NCI-H1417 (cell line): ENCODE measurements around the gene CYSTM1.

ENCODE experiments used
- DNase-seq, 3 experiments: peaks; one replicate each; lab custom pipeline; 2025; lab: John Stamatoyannopoulos, UW

The CYSTM1 gene

GRCh38 chr5:140174465-140175366, at the start of gene CYSTM1:
TSS of gene CYSTM1 (plus strand) at chr5:140175188. CDS start at chr5:140194466, 19,278 bp downstream.
- peak; percentile 91 to 95 (median 93) for DNase-seq

- DNase-seq = no peak
Measured at GRCh38 chr5:140125637-140126036, 49.4 kb upstream of the CYSTM1 start, which contains the start of gene IGIP. TSS of gene IGIP (plus strand) at chr5:140125937. CDS start at chr5:140128477, 2,540 bp downstream.

DNA sequence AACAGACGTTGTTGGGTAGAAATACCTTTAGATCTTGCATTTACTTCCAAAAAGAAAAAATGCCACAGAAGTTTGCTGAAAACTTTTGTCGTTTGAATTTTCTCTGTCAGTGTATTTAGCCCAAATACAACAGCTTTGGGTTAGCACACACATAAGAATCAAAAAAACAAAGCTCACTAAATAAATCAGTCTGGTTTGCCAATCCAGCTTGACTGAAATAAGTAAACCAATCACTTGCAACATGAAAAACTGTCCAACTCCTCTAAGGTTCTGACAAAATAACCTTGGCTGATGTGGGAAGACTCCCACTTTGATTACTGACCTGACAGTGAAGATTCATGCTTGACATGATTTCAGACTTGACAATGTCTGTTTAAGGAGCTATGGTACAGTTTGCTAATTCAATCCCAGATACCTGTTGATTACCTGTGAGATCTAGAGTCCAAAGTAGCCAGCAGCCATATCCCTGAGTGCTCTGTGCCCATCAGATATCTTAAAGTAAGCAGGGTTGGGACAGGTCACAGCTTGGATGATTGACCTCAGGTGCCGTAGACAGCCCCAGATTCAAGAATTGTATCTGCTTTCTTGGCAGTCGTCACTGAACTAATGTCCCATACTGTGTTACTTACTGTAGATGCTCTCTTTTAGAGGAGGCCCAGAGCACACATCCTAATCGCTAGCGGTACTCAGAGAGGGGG, 48.5 kb upstream of the CYSTM1 start:
- no peak for DNase-seq

GRCh38 chr5:140128376-140128775, 46.6 kb upstream of the CYSTM1 start:
- no peak for DNase-seq

GRCh38 chr5:140130949-140131733, 43.8 kb upstream of the CYSTM1 start:
- DNase-seq = no peak

GRCh38 chr5:140131967-140132409, 43.0 kb upstream of the CYSTM1 start:
- no peak for DNase-seq

DNA sequence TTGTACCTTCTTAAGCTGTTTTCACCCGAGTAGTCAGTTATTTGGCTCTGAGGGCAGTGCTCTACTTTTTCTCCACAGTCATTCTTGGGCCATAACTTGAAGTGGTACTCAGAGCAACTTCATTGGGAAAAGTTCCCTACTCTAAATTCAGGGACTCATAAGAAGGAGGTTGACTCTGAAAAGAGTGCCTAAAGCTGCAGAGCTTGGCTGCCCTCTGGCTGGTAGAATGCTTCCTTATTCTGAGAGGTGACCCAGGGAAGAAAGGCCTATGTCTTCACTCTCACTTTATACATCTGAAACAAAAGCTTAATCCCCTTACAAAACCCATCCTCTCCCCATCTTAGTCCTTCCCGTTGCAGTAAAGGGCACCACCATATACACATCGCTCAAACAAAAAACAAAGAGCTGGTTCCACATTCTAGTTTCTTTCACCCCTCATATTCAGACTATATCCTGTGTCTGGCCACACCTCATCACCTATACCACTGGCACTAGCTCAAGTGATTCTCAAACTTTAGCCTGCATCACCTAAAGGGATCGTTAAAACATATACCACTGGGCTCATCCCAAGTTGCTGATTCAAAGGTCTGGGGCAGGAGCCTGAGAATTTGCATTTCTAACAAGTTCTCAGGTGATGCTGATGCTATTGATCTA, 41.3 kb upstream of the CYSTM1 start:
- no peak for DNase-seq

GRCh38 chr5:140134277-140134935, 40.6 kb upstream of the CYSTM1 start:
- DNase-seq = no peak

GRCh38 chr5:140135127-140135526, 39.9 kb upstream of the CYSTM1 start:
- DNase-seq = no peak

DNA sequence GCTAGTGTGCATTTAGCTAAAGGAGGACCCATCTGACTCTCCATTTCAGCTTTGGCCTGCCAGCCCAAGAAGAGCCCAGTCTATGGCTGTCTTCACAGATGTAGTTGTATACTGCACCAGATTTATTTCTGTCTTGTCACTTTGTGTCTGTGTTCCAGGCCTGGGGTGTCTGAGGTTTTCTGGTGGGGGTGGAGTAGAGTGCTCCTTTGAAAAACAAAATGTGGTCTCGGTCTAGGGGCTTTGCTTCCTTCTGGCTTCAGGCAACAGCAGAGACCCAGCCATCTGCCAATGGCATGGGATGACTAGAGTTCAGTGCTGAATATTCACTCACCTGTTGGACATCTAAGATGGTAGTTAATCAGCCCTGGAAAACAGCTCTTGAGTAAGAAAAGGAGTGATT, 38.4 kb upstream of the CYSTM1 start:
- no peak for DNase-seq

DNA sequence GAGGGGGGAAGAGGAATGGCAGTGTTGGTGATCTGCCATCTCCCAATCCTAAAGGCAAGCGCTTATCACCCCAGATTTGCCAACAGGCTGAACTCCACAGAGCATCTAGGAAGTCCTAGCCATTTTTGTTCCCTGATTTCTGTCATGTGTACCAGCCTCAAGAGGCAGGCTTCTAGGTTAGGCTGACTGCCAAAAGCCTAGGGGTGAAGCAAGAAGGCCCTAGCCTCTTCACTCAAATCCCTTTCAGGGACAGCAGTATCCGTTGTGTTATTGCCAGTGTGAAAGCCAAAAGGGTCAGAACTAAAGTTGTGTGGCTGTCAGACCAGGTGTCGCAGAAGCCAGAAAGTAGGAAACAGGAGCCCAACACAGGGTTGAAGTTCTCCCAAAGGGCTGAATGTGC, 34.6 kb upstream of the CYSTM1 start:
- no peak for DNase-seq

GRCh38 chr5:140141241-140141640, 33.7 kb upstream of the CYSTM1 start:
- no peak for DNase-seq

- no peak for DNase-seq
Measured at GRCh38 chr5:140142246-140142645, 32.7 kb upstream of the CYSTM1 start.

DNA sequence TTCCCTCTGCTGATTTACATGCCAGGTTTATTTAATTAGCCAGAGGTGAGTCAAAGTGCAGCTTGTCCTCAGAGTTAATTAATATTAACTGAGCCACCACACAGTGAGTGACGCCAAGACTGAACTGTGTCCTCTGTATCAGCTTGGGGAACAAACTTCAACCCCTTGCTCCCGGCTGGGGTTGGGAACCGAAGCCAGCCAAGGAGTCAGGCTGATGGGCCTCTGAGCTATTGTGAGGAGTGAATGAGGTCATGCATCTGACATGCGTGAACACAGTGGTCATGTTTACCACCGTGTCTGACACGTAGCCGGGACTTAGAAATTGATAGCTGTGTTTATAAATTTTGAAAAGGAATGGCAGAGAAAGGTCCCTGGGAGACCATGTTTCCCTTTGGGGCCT, 32.1 kb upstream of the CYSTM1 start:
- no peak for DNase-seq

- DNase-seq = no peak
Measured at GRCh38 chr5:140143521-140144258, 31.3 kb upstream of the CYSTM1 start.

- peak in 1 of 3 experiments; percentile 23 for DNase-seq
Measured at GRCh38 chr5:140145256-140145655, 29.7 kb upstream of the CYSTM1 start.

GRCh38 chr5:140145818-140146522, 29.0 kb upstream of the CYSTM1 start:
- peak in 2 of 3 experiments; percentile 66 to 75 for DNase-seq

- no peak for DNase-seq
Measured at GRCh38 chr5:140146523-140146842, 28.5 kb upstream of the CYSTM1 start.

DNA sequence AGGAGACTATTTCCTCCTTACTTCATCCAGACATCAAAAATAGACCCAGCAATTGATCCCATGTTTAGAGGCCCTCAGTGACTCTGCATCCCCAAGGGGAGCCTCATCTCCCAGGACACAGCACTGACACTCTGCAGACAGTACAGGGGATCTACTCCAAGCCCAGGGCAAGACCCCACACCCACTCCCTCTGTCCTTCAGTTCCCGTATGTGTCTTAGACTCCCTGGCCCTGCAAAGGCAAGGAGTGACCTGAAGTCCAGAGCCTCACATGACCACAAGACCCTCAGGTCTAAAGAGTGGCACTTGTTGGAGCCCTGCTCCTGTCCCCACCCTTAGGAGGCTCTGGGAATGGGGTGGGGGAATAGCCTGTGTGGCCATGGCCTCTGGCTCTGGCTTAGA, 27.5 kb upstream of the CYSTM1 start:
- no peak for DNase-seq

DNA sequence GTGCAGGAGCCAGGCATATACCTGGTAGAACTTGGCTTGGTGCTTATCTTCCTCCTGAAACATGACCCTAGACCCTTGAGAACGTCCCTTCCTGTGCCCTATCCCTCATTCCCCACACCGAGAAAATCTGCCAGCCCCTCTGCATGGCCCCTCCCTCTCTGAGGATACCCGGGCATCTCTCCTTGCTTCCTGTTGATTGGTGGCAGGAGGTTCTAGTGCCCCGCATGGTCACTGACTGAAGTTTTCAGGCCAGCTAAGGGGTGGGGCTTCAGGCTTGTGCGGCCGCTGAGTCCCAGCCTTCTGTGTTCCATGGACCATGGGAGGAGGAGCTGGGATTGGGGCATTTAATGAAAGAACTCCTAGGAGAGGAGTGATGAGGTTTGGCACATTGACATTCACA, 26.5 kb upstream of the CYSTM1 start:
- DNase-seq = no peak
